Measurements from ENCODE around the gene GIT2.
A peak's percentile ranks its signal among the peaks of the same experiment; 100 is the strongest.
"Not testable (repeated sequence)": the region's sequence is repeated elsewhere in the genome, so short reads cannot be mapped to it uniquely, and the experiment has no call there.

Gene GIT2

GRCh38 chr12:109919456-109919855, 76.7 kb downstream of the GIT2 start:
- DNase-seq (ENCODE audit: low spot score): no peak

GRCh38 chr12:109916045-109916444, 80.1 kb downstream of the GIT2 start:
- DNase-seq (ENCODE audit: low spot score): no peak

- DNase-seq (ENCODE audit: low spot score): no peak
Measured at GRCh38 chr12:109915171-109916040, 80.8 kb downstream of the GIT2 start.

GRCh38 chr12:109914461-109914860, 81.7 kb downstream of the GIT2 start:
- DNase-seq (ENCODE audit: low spot score): no peak

- DNase-seq (ENCODE audit: low spot score): no peak
Measured at GRCh38 chr12:109912855-109913321, 83.3 kb downstream of the GIT2 start.

GRCh38 chr12:109910969-109911348, 85.2 kb downstream of the GIT2 start:
- DNase-seq (ENCODE audit: low spot score): peak; percentile 18

GRCh38 chr12:109910254-109910968, 85.8 kb downstream of the GIT2 start:
- DNase-seq (ENCODE audit: low spot score): no peak

- DNase-seq (ENCODE audit: low spot score): no peak
Measured at GRCh38 chr12:109905301-109905700, 90.9 kb downstream of the GIT2 start.

- DNase-seq (ENCODE audit: low spot score): no peak
Measured at GRCh38 chr12:109902891-109903418, 93.2 kb downstream of the GIT2 start.

- DNase-seq (ENCODE audit: low spot score): peak; percentile 7
Measured at GRCh38 chr12:109900752-109901580, 95.2 kb downstream of the GIT2 start.

- peak; percentile 81 for DNase-seq (ENCODE audit: low spot score)
Measured at GRCh38 chr12:109899783-109900751, 96.1 kb downstream of the GIT2 start, which contains the start of gene TCHP. TCHP (plus strand) TSS chr12:109900274; CDS start chr12:109903027, 2,753 bp downstream.

GRCh38 chr12:109899345-109899744, 96.8 kb downstream of the GIT2 start:
- not testable (repeated sequence) for DNase-seq (ENCODE audit: low spot score)

- DNase-seq (ENCODE audit: low spot score): no peak
Measured at GRCh38 chr12:109897029-109897428, 99.1 kb downstream of the GIT2 start.

- no peak for DNase-seq (ENCODE audit: low spot score)
Measured at GRCh38 chr12:109896188-109896587, 100.0 kb downstream of the GIT2 start.

- no peak for DNase-seq (ENCODE audit: low spot score)
Measured at GRCh38 chr12:109894939-109895338, 101.2 kb downstream of the GIT2 start.

GRCh38 chr12:109893261-109893995, 102.7 kb downstream of the GIT2 start:
- no peak for DNase-seq (ENCODE audit: low spot score)

- DNase-seq (ENCODE audit: low spot score): no peak
Measured at GRCh38 chr12:109892748-109893147, 103.4 kb downstream of the GIT2 start.

GRCh38 chr12:109892165-109892715, 103.9 kb downstream of the GIT2 start:
- DNase-seq (ENCODE audit: low spot score): no peak

GRCh38 chr12:109891731-109892130, 104.4 kb downstream of the GIT2 start:
- not testable (repeated sequence) for DNase-seq (ENCODE audit: low spot score)
